HG03159 (cell line): ENCODE data around the gene HPCAL1.
A peak's percentile ranks its signal among the peaks of the same experiment; 100 is the strongest.

Source experiments
- ATAC-seq: cut with Tn5 transposase; IDR thresholded peaks from one replicate; pipeline ENCODE4 v1.9.1; 2021; ENCODE audit warnings: mild to moderate bottlenecking, moderate library complexity; ENCODE audit not compliant: unreplicated experiment

Gene HPCAL1

GRCh38 chr2:10382354-10383061 is 79.8 kb downstream of the HPCAL1 start:
- peak; percentile 50 for ATAC-seq

GRCh38 chr2:10383960-10384734 is 81.4 kb downstream of the HPCAL1 start:
- ATAC-seq = no peak

- ATAC-seq = no peak
Observed at GRCh38 chr2:10385501-10385900, 82.8 kb downstream of the HPCAL1 start.

GRCh38 chr2:10385933-10386773 is 83.4 kb downstream of the HPCAL1 start:
- no peak for ATAC-seq

GRCh38 chr2:10387033-10387432 is 84.3 kb downstream of the HPCAL1 start:
- ATAC-seq = no peak

- no peak for ATAC-seq
Observed at GRCh38 chr2:10388954-10389560, 86.4 kb downstream of the HPCAL1 start.

GRCh38 chr2:10389573-10389972 is 86.9 kb downstream of the HPCAL1 start:
- no peak for ATAC-seq

GRCh38 chr2:10390369-10390801 is 87.7 kb downstream of the HPCAL1 start:
- ATAC-seq = no peak

- ATAC-seq = no peak
Observed at GRCh38 chr2:10392100-10392499, 89.4 kb downstream of the HPCAL1 start.

- no peak for ATAC-seq
Observed at GRCh38 chr2:10392548-10392947, 89.8 kb downstream of the HPCAL1 start.

- ATAC-seq = no peak
Observed at GRCh38 chr2:10392951-10393639, 90.4 kb downstream of the HPCAL1 start.

- no peak for ATAC-seq
Observed at GRCh38 chr2:10393640-10393982, 90.9 kb downstream of the HPCAL1 start.

- ATAC-seq = no peak
Observed at GRCh38 chr2:10395893-10396292, 93.2 kb downstream of the HPCAL1 start.

GRCh38 chr2:10396464-10396863 is 93.8 kb downstream of the HPCAL1 start:
- no peak for ATAC-seq

- ATAC-seq = no peak
Observed at GRCh38 chr2:10397297-10397875, 94.7 kb downstream of the HPCAL1 start.

GRCh38 chr2:10397878-10398277 is 95.2 kb downstream of the HPCAL1 start:
- no peak for ATAC-seq

GRCh38 chr2:10398496-10398895 is 95.8 kb downstream of the HPCAL1 start:
- ATAC-seq = no peak

- ATAC-seq = no peak
Observed at GRCh38 chr2:10399358-10399757, 96.7 kb downstream of the HPCAL1 start.

- ATAC-seq = no peak
Observed at GRCh38 chr2:10400002-10400401, 97.3 kb downstream of the HPCAL1 start.

- ATAC-seq = no peak
Observed at GRCh38 chr2:10400568-10400977, 97.9 kb downstream of the HPCAL1 start.
